Activated CD4-positive, alpha-beta T cell treated with anti-CD3 and anti-CD28 coated beads for 36 hours (primary cell): ENCODE results near the gene TENM4. TPM values are rescaled to one million over a fixed set of nuclear protein-coding genes. Genes with fewer than 3 reads are reported as not detected.

Experiments
- ATAC-seq: fragments of 200-7000 bp; cut with Tn5 transposase; one replicate; pipeline ENCODE4 v1.10.0; 2021; ENCODE audit warnings: mild to moderate bottlenecking, moderate library complexity
- CTCF ChIA-PET: fragments of 350-600 bp; sonication (Branson Sonifier 250); formaldehyde crosslinking; loops from one replicate; lab custom pipeline; 2021; ENCODE audit warnings: antibody characterized with exemption; lab: Charles Lee
- POLR2A ChIA-PET: fragments of 350-600 bp; sonication (Branson Sonifier 250); formaldehyde crosslinking; loops from one replicate; lab custom pipeline; 2021; ENCODE audit warnings: antibody characterized with exemption, inconsistent platforms; lab: Charles Lee
- DNase-seq: peaks from one replicate; pipeline ENCODE4 v3.0.0-alpha.2; 2020
- H3K27ac Mint-ChIP-seq: one replicate; pipeline ENCODE4 v1.8.0; 2021; ENCODE audit warnings: mixed read lengths
- H3K27me3 Mint-ChIP-seq: one replicate; pipeline ENCODE4 v1.8.0; 2021; ENCODE audit warnings: mixed read lengths
- H3K36me3 Mint-ChIP-seq: one replicate; pipeline ENCODE4 v1.8.0; 2021; ENCODE audit warnings: low read depth, mixed read lengths
- H3K4me1 Mint-ChIP-seq: one replicate; pipeline ENCODE4 v1.8.0; 2021; ENCODE audit warnings: mixed read lengths
- H3K4me3 Mint-ChIP-seq: one replicate; pipeline ENCODE4 v1.8.0; 2021; ENCODE audit warnings: mild to moderate bottlenecking, moderate library complexity, mixed read lengths
- H3K9me3 Mint-ChIP-seq: one replicate; pipeline ENCODE4 v1.8.0; 2021; ENCODE audit warnings: low read depth, mixed read lengths
- intact Hi-C, 2 experiments: fragments of 100-400 bp; cut with DNase I in 1 of 2; cut with micrococcal nuclease in 1 of 2; formaldehyde crosslinking; loops; one replicate each; pipeline versions ENCODE4 v1.14.2 to v1.15.1; 2022 to 2024; cut with DNase I, micrococcal nuclease
- total RNA-seq, 2 experiments: library from RNA; stranded (reverse); gene quantifications; one replicate each; pipeline ENCODE4 v1.2.3, GENCODE V29; 2021

TENM4 gene
- total RNA-seq, 2 experiments from 2014 or later, result not detected

GRCh38 chr11:78704811-78705210 lies 736.0 kb downstream of the TENM4 start:
- H3K9me3 Mint-ChIP-seq, result no peaks in the 10 kb centered on the region
- no peaks in the 10 kb centered on the region for H3K36me3 Mint-ChIP-seq
- no peak for DNase-seq
- intact Hi-C loops, result no loop called here
- H3K4me1 Mint-ChIP-seq, result no peaks in the 10 kb centered on the region
- no peak overlapping the region for H3K27ac Mint-ChIP-seq
- ChIA-PET POLR2A (no interaction called here), CTCF (interaction anchor here (1.7 to 2.3 kb wide), 2 partner anchors 11 to 58 kb away, joined by 4 to 18 read pairs; no protein-coding TSS in a partner anchor)
- peaks cover 1% of the 10 kb centered on the region for H3K27me3 Mint-ChIP-seq
- H3K4me3 Mint-ChIP-seq, result no peak overlapping the region
- no peak for ATAC-seq

GRCh38 chr11:78699609-78700135 lies 741.2 kb downstream of the TENM4 start:
- Mint-ChIP-seq H3K36me3 (no peaks in the 10 kb centered on the region), H3K27me3 (peaks cover 20% of the 10 kb centered on the region), H3K4me1 (no peaks in the 10 kb centered on the region), H3K9me3 (no peaks in the 10 kb centered on the region), H3K27ac (no peak overlapping the region), H3K4me3 (no peak overlapping the region)
- CTCF ChIA-PET, result interaction anchor here (0.7 to 1.6 kb wide), 3 partner anchors 16 to 54 kb away, joined by 3 to 4 read pairs (median 4); no protein-coding TSS in a partner anchor
- intact Hi-C loops, result loop anchor here in 1 of 2 experiments (2.0 kb wide), 1 partner anchor 23 kb away; no protein-coding TSS in a partner anchor
- ATAC-seq (no peak), DNase-seq (no peak)
- POLR2A ChIA-PET, result no interaction called here

GRCh38 chr11:78698612-78699011 lies 742.2 kb downstream of the TENM4 start:
- ChIA-PET CTCF (no interaction called here), POLR2A (no interaction called here)
- DNase-seq, result no peak
- no peak for ATAC-seq
- no peaks in the 10 kb centered on the region for H3K4me1 Mint-ChIP-seq
- no peaks in the 10 kb centered on the region for H3K9me3 Mint-ChIP-seq
- intact Hi-C loops, result loop anchor here in 1 of 2 experiments (2.0 kb wide), 1 partner anchor 24 kb away; no protein-coding TSS in a partner anchor
- H3K4me3 Mint-ChIP-seq, result no peak overlapping the region
- no peak overlapping the region for H3K27ac Mint-ChIP-seq
- H3K27me3 Mint-ChIP-seq, result peaks cover 20% of the 10 kb centered on the region
- no peaks in the 10 kb centered on the region for H3K36me3 Mint-ChIP-seq

- no peak for DNase-seq
- no peaks in the 10 kb centered on the region for H3K4me1 Mint-ChIP-seq
- POLR2A ChIA-PET, result no interaction called here
- CTCF ChIA-PET, result no interaction called here
- no peak overlapping the region for H3K4me3 Mint-ChIP-seq
- H3K27me3 Mint-ChIP-seq, result peaks cover 20% of the 10 kb centered on the region
- no peaks in the 10 kb centered on the region for H3K36me3 Mint-ChIP-seq
- no peak overlapping the region for H3K27ac Mint-ChIP-seq
- ATAC-seq, result no peak
- H3K9me3 Mint-ChIP-seq, result no peaks in the 10 kb centered on the region
- intact Hi-C loops, result no loop called here
Observed at GRCh38 chr11:78696177-78696576, 744.7 kb downstream of the TENM4 start.

- Mint-ChIP-seq H3K9me3 (no peaks in the 10 kb centered on the region), H3K27me3 (peaks cover 25% of the 10 kb centered on the region), H3K4me3 (no peak overlapping the region), H3K4me1 (no peaks in the 10 kb centered on the region), H3K36me3 (no peaks in the 10 kb centered on the region), H3K27ac (no peak overlapping the region)
- DNase-seq, result no peak
- ATAC-seq, result no peak
- intact Hi-C loops, result no loop called here
- POLR2A ChIA-PET, result no interaction called here
- CTCF ChIA-PET, result interaction anchor here (0.7 kb wide), 1 partner anchor 595 kb away, joined by 3 read pairs; no protein-coding TSS in a partner anchor
Observed at GRCh38 chr11:78694152-78694551, 746.7 kb downstream of the TENM4 start.

- intact Hi-C loops, result no loop called here
- no peaks in the 10 kb centered on the region for H3K36me3 Mint-ChIP-seq
- DNase-seq (no peak), ATAC-seq (no peak)
- no peak overlapping the region for H3K27ac Mint-ChIP-seq
- no peak overlapping the region for H3K4me3 Mint-ChIP-seq
- H3K9me3 Mint-ChIP-seq, result no peaks in the 10 kb centered on the region
- POLR2A ChIA-PET, result no interaction called here
- H3K4me1 Mint-ChIP-seq, result no peaks in the 10 kb centered on the region
- H3K27me3 Mint-ChIP-seq, result peaks cover 16% of the 10 kb centered on the region
- CTCF ChIA-PET, result interaction anchor here (0.6 kb wide), 1 partner anchor 1917 kb away, joined by 3 read pairs; no protein-coding TSS in a partner anchor
Observed at GRCh38 chr11:78691215-78691614, 749.6 kb downstream of the TENM4 start.

- ChIA-PET CTCF (interaction anchor here (0.6 kb wide), 1 partner anchor 1918 kb away, joined by 3 read pairs; no protein-coding TSS in a partner anchor), POLR2A (no interaction called here)
- H3K4me3 Mint-ChIP-seq, result no peak overlapping the region
- H3K36me3 Mint-ChIP-seq, result no peaks in the 10 kb centered on the region
- H3K27ac Mint-ChIP-seq, result no peak overlapping the region
- intact Hi-C loops, result no loop called here
- H3K27me3 Mint-ChIP-seq, result peaks cover 11% of the 10 kb centered on the region
- DNase-seq, result no peak
- H3K4me1 Mint-ChIP-seq, result no peaks in the 10 kb centered on the region
- H3K9me3 Mint-ChIP-seq, result no peaks in the 10 kb centered on the region
- no peak for ATAC-seq
Observed at GRCh38 chr11:78690352-78690987, 750.4 kb downstream of the TENM4 start.

GRCh38 chr11:78689585-78690153 lies 751.2 kb downstream of the TENM4 start:
- Mint-ChIP-seq H3K9me3 (no peaks in the 10 kb centered on the region), H3K36me3 (no peaks in the 10 kb centered on the region), H3K27ac (no peak overlapping the region), H3K4me1 (no peaks in the 10 kb centered on the region), H3K4me3 (no peak overlapping the region), H3K27me3 (peaks cover 14% of the 10 kb centered on the region)
- ATAC-seq (no peak), DNase-seq (no peak)
- ChIA-PET POLR2A (no interaction called here), CTCF (interaction anchor here (0.7 kb wide), 1 partner anchor 647 kb away, joined by 4 read pairs; no protein-coding TSS in a partner anchor)
- intact Hi-C loops, result no loop called here

- H3K27ac Mint-ChIP-seq, result no peak overlapping the region
- no peak overlapping the region for H3K4me3 Mint-ChIP-seq
- no peaks in the 10 kb centered on the region for H3K9me3 Mint-ChIP-seq
- ChIA-PET CTCF (interaction anchor here (0.7 to 1.1 kb wide), 3 partner anchors 26 to 648 kb away, joined by 3 to 4 read pairs (median 3); no protein-coding TSS in a partner anchor), POLR2A (no interaction called here)
- intact Hi-C loops, result no loop called here
- H3K27me3 Mint-ChIP-seq, result peaks cover 18% of the 10 kb centered on the region
- H3K36me3 Mint-ChIP-seq, result no peaks in the 10 kb centered on the region
- no peak for DNase-seq
- no peak for ATAC-seq
- no peaks in the 10 kb centered on the region for H3K4me1 Mint-ChIP-seq
Observed at GRCh38 chr11:78689101-78689500, 751.7 kb downstream of the TENM4 start.

- POLR2A ChIA-PET, result no interaction called here
- intact Hi-C loops, result no loop called here
- no peak overlapping the region for H3K27ac Mint-ChIP-seq
- DNase-seq, result no peak
- H3K36me3 Mint-ChIP-seq, result no peaks in the 10 kb centered on the region
- CTCF ChIA-PET, result interaction anchor here (0.9 to 1.1 kb wide), 2 partner anchors 25 to 30 kb away, joined by 3 read pairs; no protein-coding TSS in a partner anchor
- H3K9me3 Mint-ChIP-seq, result no peaks in the 10 kb centered on the region
- no peak overlapping the region for H3K4me3 Mint-ChIP-seq
- H3K4me1 Mint-ChIP-seq, result no peaks in the 10 kb centered on the region
- no peak for ATAC-seq
- peaks cover 23% of the 10 kb centered on the region for H3K27me3 Mint-ChIP-seq
Observed at GRCh38 chr11:78688460-78688859, 752.4 kb downstream of the TENM4 start.

GRCh38 chr11:78685156-78685555 lies 755.7 kb downstream of the TENM4 start:
- CTCF ChIA-PET, result interaction anchor here (0.7 kb wide), 1 partner anchor 40 kb away, joined by 3 read pairs; no protein-coding TSS in a partner anchor
- Mint-ChIP-seq H3K27me3 (peaks cover 23% of the 10 kb centered on the region), H3K36me3 (no peaks in the 10 kb centered on the region), H3K9me3 (no peaks in the 10 kb centered on the region), H3K4me1 (no peaks in the 10 kb centered on the region), H3K27ac (no peak overlapping the region), H3K4me3 (no peak overlapping the region)
- DNase-seq (no peak), ATAC-seq (no peak)
- POLR2A ChIA-PET, result no interaction called here
- intact Hi-C loops, result no loop called here
